GM23248 (cell line): ENCODE data around the gene OR5H2.

Experiments used
- EZH2 ChIP-seq: fragments of 200-600 bp; sonication (generic); IDR thresholded peaks from 2 replicates; pipeline ENCODE4 v1.6.1; 2018; ENCODE audit warnings: antibody characterized with exemption, mild to moderate bottlenecking; ENCODE audit not compliant: insufficient read depth, poor library complexity, severe bottlenecking
- EZH2phosphoT487 ChIP-seq: fragments of 200-600 bp; sonication (generic); IDR thresholded peaks from 2 replicates; pipeline ENCODE4 v1.6.1; 2018; ENCODE audit warnings: antibody characterized with exemption, moderate library complexity, mild to moderate bottlenecking, low read depth; ENCODE audit not compliant: insufficient read depth

GRCh38 chr3:98326105-98326893 lies 44.0 kb downstream of the OR5H2 start:
- no peak for TF ChIP-seq EZH2phosphoT487
- no peak for TF ChIP-seq EZH2
